Transverse colon (tissue), 4 donors: Measurements from ENCODE around the gene MYOT. TPM values are rescaled to one million over a fixed set of nuclear protein-coding genes. Genes with fewer than 3 reads are reported as not detected.

Experiments used
- DNase-seq: peaks from one replicate; pipeline ENCODE4 v3.0.0-alpha.2; 2019
- H3K27ac ChIP-seq, 4 donors: fragments of 200-600 bp; sonication (generic); 2 replicates each; pipeline ENCODE4 v1.5.1; 2016 to 2018; ENCODE audit warnings: inconsistent platforms in 4 of 4
- H3K27me3 ChIP-seq: fragments of 200-600 bp; sonication (generic); 2 replicates; pipeline ENCODE4 v1.5.1; 2017; ENCODE audit warnings: inconsistent platforms
- H3K36me3 ChIP-seq, 4 donors: fragments of 200-600 bp; sonication (generic); 2 replicates each; pipeline ENCODE4 v1.5.1; 2017 to 2019; ENCODE audit warnings: inconsistent platforms in 4 of 4
- H3K4me1 ChIP-seq, 4 donors: fragments of 200-600 bp; sonication (generic); 2 replicates each; pipeline ENCODE4 v1.5.1; 2017 to 2020; ENCODE audit warnings: inconsistent platforms in 4 of 4
- H3K4me3 ChIP-seq, 4 donors: fragments of 200-600 bp; sonication (generic); 1 replicate in 1 of 4; 2 replicates in 3 of 4; pipeline versions ENCODE4 v1.5.1 to v1.6.1; 2017 to 2019; ENCODE audit warnings: inconsistent platforms in 4 of 4
- H3K9me3 ChIP-seq, 2 donors: fragments of 200-600 bp; sonication (generic); 2 replicates each; pipeline ENCODE4 v1.5.1; 2017 to 2019; ENCODE audit warnings: inconsistent platforms in 2 of 2
- EP300 ChIP-seq: sonication (generic); formaldehyde crosslinking; IDR thresholded peaks from one replicate; pipeline ENCODE4 v1.6.1; 2017; ENCODE audit warnings: antibody characterized with exemption, low read depth
- POLR2A ChIP-seq: fragments of 450-650 bp; IDR thresholded peaks from one replicate; pipeline ENCODE4 v1.6.1; 2016; ENCODE audit warnings: antibody characterized with exemption, mild to moderate bottlenecking, moderate library complexity
- POLR2AphosphoS5 ChIP-seq, 3 donors: sonication (generic); formaldehyde crosslinking; IDR thresholded peaks; one replicate each; pipeline ENCODE4 v1.6.1; 2016; ENCODE audit warnings: antibody characterized with exemption in 3 of 3
- WGBS, 2 donors: methylation state at CpG; one replicate each; pipeline ENCODE4 v1.1.5; 2018; ENCODE audit warnings: low coverage in 1 of 2; 5-methylcytosine and 5-hydroxymethylcytosine counted together
- in situ Hi-C, 4 donors: fragments of 200-750 bp; cut with MboI; loops; one replicate each; pipeline versions ENCODE4 v1.15.0 to v1.15.1; 2017; ENCODE audit warnings: low sequenced_read_pairs in 3 of 4, low pct_ligation_motif_present in 1 of 4, low pct_unique_long_range_greater_than_20kb in 1 of 4
- intact Hi-C: fragments of 100-400 bp; cut with DNase I; formaldehyde crosslinking; loops from one replicate; pipeline ENCODE4 v1.15.1; 2023; ENCODE audit warnings: low total_unique reads
- total RNA-seq, 4 donors: library from RNA; depleted of rRNA; stranded (reverse); fragments of >200 nt; gene quantifications; one replicate each; pipeline ENCODE4 v1.1.0, GENCODE V29; 2016
- TF ChIP-seq, protein P1 (sequence below), 5 experiments: fragments of 200-600 bp in 3 of 5; fragments of 450-650 bp in 2 of 5; sonication (generic) in 3 of 5; IDR thresholded peaks; 1 replicate in 2 of 5; 2 replicates in 3 of 5; pipeline ENCODE4 v1.5.1; 2016 to 2017; ENCODE audit warnings: antibody characterized with exemption in 5 of 5, inconsistent platforms in 3 of 5, mild to moderate bottlenecking in 2 of 5, moderate library complexity in 1 of 5

MYOT gene
- total RNA-seq, 4 donors from 2014 or later = 2.9 to 7.1 (median 5.9) TPM; not detected in 1

DNA sequence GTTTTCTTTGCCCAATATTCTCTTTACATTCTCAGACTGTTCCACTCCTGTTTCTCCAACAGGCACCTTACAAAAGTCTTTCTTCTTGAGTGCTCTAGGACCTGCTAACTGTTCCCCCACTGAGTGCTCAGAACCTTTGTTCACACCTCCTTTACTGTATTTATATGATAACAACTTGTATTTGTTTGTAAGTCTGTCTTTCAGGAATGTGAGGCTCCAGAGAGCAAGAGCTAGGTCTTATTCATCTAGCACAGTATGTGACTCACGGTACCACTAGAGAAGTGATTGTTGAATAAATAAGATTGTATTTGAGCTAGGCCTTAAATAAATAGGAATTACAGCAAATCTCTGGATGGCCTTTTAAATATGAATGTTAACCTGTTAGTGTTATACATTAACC is 42.5 kb upstream of the MYOT start:
- 71 to 79% methylated on average over 1 of the region's 1 CpG for WGBS, 2 donors
- intact Hi-C loops (loop anchor here (10.0 kb wide), 1 partner anchor 50 kb away; no protein-coding TSS in a partner anchor), in situ Hi-C loops (loop anchor here in 1 of 4 donors (10.0 kb wide), 1 partner anchor 50 kb away; no protein-coding TSS in a partner anchor)
- Histone ChIP-seq H3K36me3 (no peaks in the 10 kb centered on the region), H3K4me3 (no peak overlapping the region), H3K4me1 (no peaks in the 10 kb centered on the region), H3K9me3 (no peaks in the 10 kb centered on the region), H3K27ac (no peak overlapping the region), H3K27me3 (no peaks in the 10 kb centered on the region)
- TF ChIP-seq POLR2AphosphoS5 (IDR thresholded peaks at IDR 0.05) = no peak
- TF ChIP-seq, protein P1, sequence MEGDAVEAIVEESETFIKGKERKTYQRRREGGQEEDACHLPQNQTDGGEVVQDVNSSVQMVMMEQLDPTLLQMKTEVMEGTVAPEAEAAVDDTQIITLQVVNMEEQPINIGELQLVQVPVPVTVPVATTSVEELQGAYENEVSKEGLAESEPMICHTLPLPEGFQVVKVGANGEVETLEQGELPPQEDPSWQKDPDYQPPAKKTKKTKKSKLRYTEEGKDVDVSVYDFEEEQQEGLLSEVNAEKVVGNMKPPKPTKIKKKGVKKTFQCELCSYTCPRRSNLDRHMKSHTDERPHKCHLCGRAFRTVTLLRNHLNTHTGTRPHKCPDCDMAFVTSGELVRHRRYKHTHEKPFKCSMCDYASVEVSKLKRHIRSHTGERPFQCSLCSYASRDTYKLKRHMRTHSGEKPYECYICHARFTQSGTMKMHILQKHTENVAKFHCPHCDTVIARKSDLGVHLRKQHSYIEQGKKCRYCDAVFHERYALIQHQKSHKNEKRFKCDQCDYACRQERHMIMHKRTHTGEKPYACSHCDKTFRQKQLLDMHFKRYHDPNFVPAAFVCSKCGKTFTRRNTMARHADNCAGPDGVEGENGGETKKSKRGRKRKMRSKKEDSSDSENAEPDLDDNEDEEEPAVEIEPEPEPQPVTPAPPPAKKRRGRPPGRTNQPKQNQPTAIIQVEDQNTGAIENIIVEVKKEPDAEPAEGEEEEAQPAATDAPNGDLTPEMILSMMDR (IDR thresholded peaks at IDR 0.05) = no peak
- TF ChIP-seq EP300 = no peak
- TF ChIP-seq POLR2A = no peak
- DNase-seq = no peak

DNA sequence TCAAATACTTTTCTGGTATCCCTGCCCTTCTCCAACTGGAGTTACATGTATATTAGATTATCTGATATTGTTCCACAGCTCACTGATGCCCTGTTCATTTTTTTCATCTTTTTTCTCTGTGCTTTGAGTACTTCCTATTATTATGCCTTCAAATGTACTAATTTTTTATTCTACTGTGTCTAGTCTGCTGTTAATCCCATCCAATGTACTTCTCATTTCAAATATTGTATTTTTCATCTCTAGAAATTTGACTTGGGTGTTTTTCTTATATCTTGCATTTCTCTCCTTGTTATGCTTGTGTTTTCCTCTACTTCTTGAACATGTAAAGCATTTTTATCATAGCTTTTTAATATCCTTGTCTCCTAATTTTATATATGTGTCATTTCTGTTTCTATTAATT is 41.6 kb upstream of the MYOT start:
- Histone ChIP-seq H3K4me1 (no peaks in the 10 kb centered on the region), H3K4me3 (no peak overlapping the region), H3K27ac (no peak overlapping the region), H3K27me3 (no peaks in the 10 kb centered on the region), H3K36me3 (no peaks in the 10 kb centered on the region), H3K9me3 (no peaks in the 10 kb centered on the region)
- intact Hi-C loops = loop anchor here (10.0 kb wide), 1 partner anchor 51 kb away; no protein-coding TSS in a partner anchor
- TF ChIP-seq EP300 (no peak), POLR2A (no peak), POLR2AphosphoS5 (IDR thresholded peaks at IDR 0.05) (no peak)
- TF ChIP-seq, protein P1 (IDR thresholded peaks at IDR 0.05) = no peak
- no peak for DNase-seq
- in situ Hi-C loops = loop anchor here in 1 of 4 donors (10.0 kb wide), 1 partner anchor 51 kb away; no protein-coding TSS in a partner anchor

DNA sequence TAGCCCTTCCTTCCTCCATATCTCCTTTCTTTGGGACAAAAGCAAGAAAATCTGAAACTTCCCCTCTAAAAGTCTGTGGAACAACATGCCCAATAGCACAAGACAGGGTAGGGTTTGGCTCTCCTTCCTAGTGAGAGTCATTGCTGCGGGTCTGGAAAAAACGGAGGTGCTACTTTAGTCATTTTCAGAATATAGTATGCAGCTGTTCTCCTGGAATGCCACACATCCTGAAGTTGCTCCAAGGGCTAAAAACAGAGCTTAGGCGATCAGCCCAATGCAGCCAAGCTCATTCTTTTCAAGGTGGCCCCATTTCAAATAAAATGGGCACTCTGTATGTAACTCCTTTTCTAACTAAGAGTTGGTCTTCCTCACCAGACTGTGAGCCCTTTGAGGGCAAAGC is 39.5 kb upstream of the MYOT start:
- intact Hi-C loops (loop anchor here (10.0 kb wide), 1 partner anchor 53 kb away; no protein-coding TSS in a partner anchor), in situ Hi-C loops (loop anchor here in 1 of 4 donors (10.0 kb wide), 1 partner anchor 53 kb away; no protein-coding TSS in a partner anchor)
- DNase-seq = no peak
- no peaks in the 10 kb centered on the region for H3K4me1 ChIP-seq
- WGBS, 2 donors = 83 to 90% methylated on average over 3 of the region's 3 CpGs
- no peaks in the 10 kb centered on the region for H3K36me3 ChIP-seq
- no peaks in the 10 kb centered on the region for H3K9me3 ChIP-seq
- no peak overlapping the region for H3K4me3 ChIP-seq
- H3K27ac ChIP-seq = no peak overlapping the region
- TF ChIP-seq POLR2AphosphoS5 (IDR thresholded peaks at IDR 0.05) (no peak), POLR2A (no peak), EP300 (no peak)
- TF ChIP-seq, protein P1 (IDR thresholded peaks at IDR 0.05) = no peak
- H3K27me3 ChIP-seq = no peaks in the 10 kb centered on the region

DNA sequence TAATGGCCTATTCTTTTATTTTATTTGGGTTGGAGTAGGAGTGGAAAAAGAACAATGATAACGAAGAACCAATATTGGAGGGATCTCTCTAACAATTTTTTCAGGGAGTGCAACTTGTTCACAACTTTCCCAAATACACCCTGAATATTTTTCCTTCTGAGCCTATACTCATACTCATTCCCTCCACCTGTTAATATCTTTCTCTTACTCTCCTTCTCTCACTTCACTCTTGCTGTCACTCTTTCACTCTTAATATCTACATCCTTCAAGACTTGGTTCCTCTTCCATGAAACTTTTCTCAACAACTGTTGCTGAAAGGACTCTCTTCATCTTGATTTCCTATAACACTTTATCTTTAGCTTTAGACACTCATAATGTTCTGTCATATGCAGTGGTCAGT is 39.0 kb upstream of the MYOT start:
- Histone ChIP-seq H3K27me3 (no peaks in the 10 kb centered on the region), H3K4me1 (no peaks in the 10 kb centered on the region), H3K27ac (no peak overlapping the region), H3K9me3 (no peaks in the 10 kb centered on the region), H3K4me3 (no peak overlapping the region), H3K36me3 (no peaks in the 10 kb centered on the region)
- no peak for DNase-seq
- intact Hi-C loops (loop anchor here (10.0 kb wide), 1 partner anchor 54 kb away; no protein-coding TSS in a partner anchor), in situ Hi-C loops (loop anchor here in 1 of 4 donors (10.0 kb wide), 1 partner anchor 54 kb away; no protein-coding TSS in a partner anchor)
- TF ChIP-seq, protein P1 (IDR thresholded peaks at IDR 0.05) = no peak
- TF ChIP-seq POLR2AphosphoS5 (IDR thresholded peaks at IDR 0.05) (no peak), EP300 (no peak), POLR2A (no peak)
- WGBS, 2 donors = 90 to 95% methylated on average over 1 of the region's 1 CpG
